ENCODE data around the gene XG.

The XG gene

DNA sequence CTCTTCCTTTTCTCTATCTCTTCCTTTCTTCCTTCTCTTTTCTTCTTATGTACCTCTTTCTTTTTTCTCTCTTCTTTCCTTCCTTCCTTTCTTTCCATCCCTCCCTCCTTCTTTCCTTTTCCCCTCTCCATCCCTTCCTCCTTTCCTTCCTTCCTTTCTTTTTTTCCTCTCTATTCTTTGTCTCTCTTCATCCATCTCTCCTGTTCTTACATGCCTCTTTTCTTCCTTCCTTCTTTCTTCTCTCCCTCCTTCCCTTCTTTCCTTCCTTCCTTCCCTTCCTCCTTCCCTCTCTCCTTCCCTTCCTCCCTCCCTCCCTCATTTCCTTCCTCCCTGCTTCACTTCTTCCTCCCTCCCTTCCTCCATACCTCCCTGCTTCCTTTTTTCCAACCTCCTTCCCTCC lies 19.2 kb upstream of the XG start (continued):
- TF ChIP-seq, protein P1, sequence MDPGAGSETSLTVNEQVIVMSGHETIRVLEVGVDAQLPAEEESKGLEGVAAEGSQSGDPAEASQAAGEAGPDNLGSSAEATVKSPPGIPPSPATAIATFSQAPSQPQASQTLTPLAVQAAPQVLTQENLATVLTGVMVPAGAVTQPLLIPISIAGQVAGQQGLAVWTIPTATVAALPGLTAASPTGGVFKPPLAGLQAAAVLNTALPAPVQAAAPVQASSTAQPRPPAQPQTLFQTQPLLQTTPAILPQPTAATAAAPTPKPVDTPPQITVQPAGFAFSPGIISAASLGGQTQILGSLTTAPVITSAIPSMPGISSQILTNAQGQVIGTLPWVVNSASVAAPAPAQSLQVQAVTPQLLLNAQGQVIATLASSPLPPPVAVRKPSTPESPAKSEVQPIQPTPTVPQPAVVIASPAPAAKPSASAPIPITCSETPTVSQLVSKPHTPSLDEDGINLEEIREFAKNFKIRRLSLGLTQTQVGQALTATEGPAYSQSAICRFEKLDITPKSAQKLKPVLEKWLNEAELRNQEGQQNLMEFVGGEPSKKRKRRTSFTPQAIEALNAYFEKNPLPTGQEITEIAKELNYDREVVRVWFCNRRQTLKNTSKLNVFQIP (CRISPR knock-in tag; IDR thresholded peaks at IDR 0.05; ENCODE audit: borderline replicate concordance, low read depth) = no peak
- TF ChIP-seq PPARA (CRISPR knock-in tag; IDR thresholded peaks at IDR 0.05; ENCODE audit: borderline replicate concordance) (no peak), TCF4 (CRISPR knock-in tag; IDR thresholded peaks at IDR 0.05; ENCODE audit: borderline replicate concordance) (no peak), ZC3H10 (CRISPR knock-in tag; IDR thresholded peaks at IDR 0.05) (no peak), ZNF70 (CRISPR knock-in tag; IDR thresholded peaks at IDR 0.05) (no peak), SNAI2 (CRISPR knock-in tag; IDR thresholded peaks at IDR 0.05) (no peak)

DNA sequence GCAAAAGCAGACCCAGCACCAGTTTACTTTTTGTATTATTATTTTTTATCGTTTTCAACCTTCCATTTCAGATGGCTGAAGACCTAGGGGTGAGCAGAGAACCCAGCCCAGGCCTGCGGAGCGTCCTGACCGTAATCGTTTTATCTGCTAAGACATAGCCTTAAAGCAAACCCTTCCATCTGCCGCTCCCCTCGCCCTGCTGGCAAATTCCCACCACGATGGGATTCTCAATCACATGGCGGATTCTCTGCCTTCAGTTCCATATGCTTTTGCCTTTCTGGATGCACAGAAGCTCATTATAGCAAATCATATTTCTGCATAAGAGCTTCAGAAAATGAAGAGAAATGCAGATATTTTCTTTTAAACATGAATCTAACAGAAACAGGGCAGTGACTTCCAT lies 18.6 kb upstream of the XG start:
- no peak for ATAC-seq
- TF ChIP-seq ESRRG (CRISPR knock-in tag; IDR thresholded peaks at IDR 0.05) (no peak), ZNF70 (CRISPR knock-in tag; IDR thresholded peaks at IDR 0.05) (no peak), ZFP3 (CRISPR knock-in tag; IDR thresholded peaks at IDR 0.05) (no peak), PPARA (CRISPR knock-in tag; IDR thresholded peaks at IDR 0.05; ENCODE audit: borderline replicate concordance) (no peak), OSR1 (CRISPR knock-in tag; IDR thresholded peaks at IDR 0.05) (no peak), RARB (CRISPR knock-in tag; IDR thresholded peaks at IDR 0.05) (no peak), ISL1 (CRISPR knock-in tag; IDR thresholded peaks at IDR 0.05) (no peak)
- TF ChIP-seq, protein P2, sequence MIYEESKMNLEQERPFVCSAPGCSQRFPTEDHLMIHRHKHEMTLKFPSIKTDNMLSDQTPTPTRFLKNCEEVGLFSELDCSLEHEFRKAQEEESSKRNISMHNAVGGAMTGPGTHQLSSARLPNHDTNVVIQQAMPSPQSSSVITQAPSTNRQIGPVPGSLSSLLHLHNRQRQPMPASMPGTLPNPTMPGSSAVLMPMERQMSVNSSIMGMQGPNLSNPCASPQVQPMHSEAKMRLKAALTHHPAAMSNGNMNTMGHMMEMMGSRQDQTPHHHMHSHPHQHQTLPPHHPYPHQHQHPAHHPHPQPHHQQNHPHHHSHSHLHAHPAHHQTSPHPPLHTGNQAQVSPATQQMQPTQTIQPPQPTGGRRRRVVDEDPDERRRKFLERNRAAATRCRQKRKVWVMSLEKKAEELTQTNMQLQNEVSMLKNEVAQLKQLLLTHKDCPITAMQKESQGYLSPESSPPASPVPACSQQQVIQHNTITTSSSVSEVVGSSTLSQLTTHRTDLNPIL (CRISPR knock-in tag; IDR thresholded peaks at IDR 0.05; ENCODE audit: low read depth) = no peak
- TF ChIP-seq, protein P3, sequence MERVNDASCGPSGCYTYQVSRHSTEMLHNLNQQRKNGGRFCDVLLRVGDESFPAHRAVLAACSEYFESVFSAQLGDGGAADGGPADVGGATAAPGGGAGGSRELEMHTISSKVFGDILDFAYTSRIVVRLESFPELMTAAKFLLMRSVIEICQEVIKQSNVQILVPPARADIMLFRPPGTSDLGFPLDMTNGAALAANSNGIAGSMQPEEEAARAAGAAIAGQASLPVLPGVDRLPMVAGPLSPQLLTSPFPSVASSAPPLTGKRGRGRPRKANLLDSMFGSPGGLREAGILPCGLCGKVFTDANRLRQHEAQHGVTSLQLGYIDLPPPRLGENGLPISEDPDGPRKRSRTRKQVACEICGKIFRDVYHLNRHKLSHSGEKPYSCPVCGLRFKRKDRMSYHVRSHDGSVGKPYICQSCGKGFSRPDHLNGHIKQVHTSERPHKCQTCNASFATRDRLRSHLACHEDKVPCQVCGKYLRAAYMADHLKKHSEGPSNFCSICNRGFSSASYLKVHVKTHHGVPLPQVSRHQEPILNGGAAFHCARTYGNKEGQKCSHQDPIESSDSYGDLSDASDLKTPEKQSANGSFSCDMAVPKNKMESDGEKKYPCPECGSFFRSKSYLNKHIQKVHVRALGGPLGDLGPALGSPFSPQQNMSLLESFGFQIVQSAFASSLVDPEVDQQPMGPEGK (CRISPR knock-in tag; IDR thresholded peaks at IDR 0.05; ENCODE audit: borderline replicate concordance) = no peak

DNA sequence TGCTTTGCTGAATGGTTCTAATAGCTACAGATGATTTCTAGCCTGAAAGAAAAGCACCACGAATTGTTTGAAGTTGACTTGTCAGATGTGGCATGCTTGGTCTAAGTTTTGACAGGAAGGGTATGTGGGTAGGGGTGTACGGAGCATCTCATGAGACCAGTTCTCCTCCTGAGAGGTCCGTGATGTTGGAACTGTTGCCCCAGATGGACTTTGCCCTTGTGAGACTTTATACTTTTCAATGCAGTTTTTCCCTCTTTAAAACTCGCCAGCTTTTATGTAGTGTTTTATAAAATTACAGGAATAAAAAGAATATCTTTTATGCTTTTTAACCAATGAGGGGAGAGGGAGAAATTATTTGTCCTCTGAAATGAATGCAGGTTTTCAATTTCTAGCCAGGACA lies 16.6 kb upstream of the XG start:
- ATAC-seq = no peak
- TF ChIP-seq, protein P4, sequence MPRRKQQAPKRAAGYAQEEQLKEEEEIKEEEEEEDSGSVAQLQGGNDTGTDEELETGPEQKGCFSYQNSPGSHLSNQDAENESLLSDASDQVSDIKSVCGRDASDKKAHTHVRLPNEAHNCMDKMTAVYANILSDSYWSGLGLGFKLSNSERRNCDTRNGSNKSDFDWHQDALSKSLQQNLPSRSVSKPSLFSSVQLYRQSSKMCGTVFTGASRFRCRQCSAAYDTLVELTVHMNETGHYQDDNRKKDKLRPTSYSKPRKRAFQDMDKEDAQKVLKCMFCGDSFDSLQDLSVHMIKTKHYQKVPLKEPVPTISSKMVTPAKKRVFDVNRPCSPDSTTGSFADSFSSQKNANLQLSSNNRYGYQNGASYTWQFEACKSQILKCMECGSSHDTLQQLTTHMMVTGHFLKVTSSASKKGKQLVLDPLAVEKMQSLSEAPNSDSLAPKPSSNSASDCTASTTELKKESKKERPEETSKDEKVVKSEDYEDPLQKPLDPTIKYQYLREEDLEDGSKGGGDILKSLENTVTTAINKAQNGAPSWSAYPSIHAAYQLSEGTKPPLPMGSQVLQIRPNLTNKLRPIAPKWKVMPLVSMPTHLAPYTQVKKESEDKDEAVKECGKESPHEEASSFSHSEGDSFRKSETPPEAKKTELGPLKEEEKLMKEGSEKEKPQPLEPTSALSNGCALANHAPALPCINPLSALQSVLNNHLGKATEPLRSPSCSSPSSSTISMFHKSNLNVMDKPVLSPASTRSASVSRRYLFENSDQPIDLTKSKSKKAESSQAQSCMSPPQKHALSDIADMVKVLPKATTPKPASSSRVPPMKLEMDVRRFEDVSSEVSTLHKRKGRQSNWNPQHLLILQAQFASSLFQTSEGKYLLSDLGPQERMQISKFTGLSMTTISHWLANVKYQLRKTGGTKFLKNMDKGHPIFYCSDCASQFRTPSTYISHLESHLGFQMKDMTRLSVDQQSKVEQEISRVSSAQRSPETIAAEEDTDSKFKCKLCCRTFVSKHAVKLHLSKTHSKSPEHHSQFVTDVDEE (CRISPR knock-in tag; IDR thresholded peaks at IDR 0.05) = no peak
- TF ChIP-seq CSDC2 (CRISPR knock-in tag; IDR thresholded peaks at IDR 0.05) = no peak
- no peak for TF ChIP-seq ZNF8 (CRISPR knock-in tag; IDR thresholded peaks at IDR 0.05)
- no peak for TF ChIP-seq PPARA (CRISPR knock-in tag; IDR thresholded peaks at IDR 0.05; ENCODE audit: borderline replicate concordance)
- TF ChIP-seq, protein P1 (CRISPR knock-in tag; IDR thresholded peaks at IDR 0.05; ENCODE audit: borderline replicate concordance, low read depth) = no peak

DNA sequence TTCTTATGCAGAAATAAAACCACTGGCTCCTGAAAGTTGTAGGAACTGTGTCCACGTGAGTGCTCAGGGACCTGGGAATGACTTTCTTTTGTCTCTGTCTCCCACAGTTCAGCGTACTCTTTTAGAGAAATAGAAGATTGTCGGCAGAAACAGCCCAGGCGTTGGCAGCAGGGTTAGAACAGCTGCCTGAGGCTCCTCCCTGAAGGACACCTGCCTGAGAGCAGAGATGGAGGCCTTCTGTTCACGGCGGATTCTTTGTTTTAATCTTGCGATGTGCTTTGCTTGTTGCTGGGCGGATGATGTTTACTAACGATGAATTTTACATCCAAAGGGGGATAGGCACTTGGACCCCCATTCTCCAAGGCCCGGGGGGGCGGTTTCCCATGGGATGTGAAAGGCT lies 11.2 kb upstream of the XG start:
- no peak for ATAC-seq
- TF ChIP-seq ARNTL (CRISPR knock-in tag; IDR thresholded peaks at IDR 0.05; ENCODE audit: borderline replicate concordance, low read depth) = no peak
- TF ChIP-seq RARB (CRISPR knock-in tag; IDR thresholded peaks at IDR 0.05) = no peak
- TF ChIP-seq BACH2 (CRISPR knock-in tag; IDR thresholded peaks at IDR 0.05; ENCODE audit: borderline replicate concordance) = no peak
- no peak for TF ChIP-seq OSR1 (CRISPR knock-in tag; IDR thresholded peaks at IDR 0.05)
- TF ChIP-seq ZFP3 (CRISPR knock-in tag; IDR thresholded peaks at IDR 0.05) = no peak
- no peak for TF ChIP-seq ZFP30 (CRISPR knock-in tag; IDR thresholded peaks at IDR 0.05)
- TF ChIP-seq, protein P2 (CRISPR knock-in tag; IDR thresholded peaks at IDR 0.05; ENCODE audit: low read depth) = no peak
- TF ChIP-seq, protein P1 (CRISPR knock-in tag; IDR thresholded peaks at IDR 0.05; ENCODE audit: borderline replicate concordance, low read depth) = no peak

Data from SK-N-SH treated with all-trans-retinoic acid at 6 μM for 48 hours (cell line).